ENCODE results near the gene PPP1R10.

Gene PPP1R10

DNA sequence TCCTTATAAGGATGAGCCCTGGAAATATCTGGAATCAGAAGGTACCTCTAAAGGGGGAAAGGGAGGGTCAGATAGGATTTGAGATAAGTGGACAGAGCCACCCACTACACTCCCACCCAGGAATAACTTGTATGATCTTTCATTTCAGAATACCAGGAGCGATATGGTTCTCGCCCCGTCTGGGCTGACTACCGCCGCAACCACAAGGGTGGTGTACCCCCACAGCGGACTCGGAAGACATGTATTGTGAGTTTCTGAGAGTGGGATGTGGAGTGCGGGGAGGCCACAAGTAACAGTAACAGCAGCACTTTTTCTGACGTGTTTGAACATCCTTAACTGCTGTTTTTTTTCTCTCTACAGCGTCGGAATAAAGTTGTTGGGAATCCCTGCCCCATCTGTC lies 2.5 kb upstream of the PPP1R10 start:
- no peak overlapping the region for H3K4me3 ChIP-seq (ENCODE audit: low read depth, low read length)
- DNase-seq (ENCODE audit: low read depth): no peak
- TF ChIP-seq, protein P1, sequence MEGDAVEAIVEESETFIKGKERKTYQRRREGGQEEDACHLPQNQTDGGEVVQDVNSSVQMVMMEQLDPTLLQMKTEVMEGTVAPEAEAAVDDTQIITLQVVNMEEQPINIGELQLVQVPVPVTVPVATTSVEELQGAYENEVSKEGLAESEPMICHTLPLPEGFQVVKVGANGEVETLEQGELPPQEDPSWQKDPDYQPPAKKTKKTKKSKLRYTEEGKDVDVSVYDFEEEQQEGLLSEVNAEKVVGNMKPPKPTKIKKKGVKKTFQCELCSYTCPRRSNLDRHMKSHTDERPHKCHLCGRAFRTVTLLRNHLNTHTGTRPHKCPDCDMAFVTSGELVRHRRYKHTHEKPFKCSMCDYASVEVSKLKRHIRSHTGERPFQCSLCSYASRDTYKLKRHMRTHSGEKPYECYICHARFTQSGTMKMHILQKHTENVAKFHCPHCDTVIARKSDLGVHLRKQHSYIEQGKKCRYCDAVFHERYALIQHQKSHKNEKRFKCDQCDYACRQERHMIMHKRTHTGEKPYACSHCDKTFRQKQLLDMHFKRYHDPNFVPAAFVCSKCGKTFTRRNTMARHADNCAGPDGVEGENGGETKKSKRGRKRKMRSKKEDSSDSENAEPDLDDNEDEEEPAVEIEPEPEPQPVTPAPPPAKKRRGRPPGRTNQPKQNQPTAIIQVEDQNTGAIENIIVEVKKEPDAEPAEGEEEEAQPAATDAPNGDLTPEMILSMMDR (IDR thresholded peaks at IDR 0.05; ENCODE audit: control insufficient read depth, extremely low read depth, insufficient read depth): no peak

- no peak for DNase-seq (ENCODE audit: low read depth)
Measured at GRCh38 chr6:30618270-30618797, 1.3 kb upstream of the PPP1R10 start.

DNA sequence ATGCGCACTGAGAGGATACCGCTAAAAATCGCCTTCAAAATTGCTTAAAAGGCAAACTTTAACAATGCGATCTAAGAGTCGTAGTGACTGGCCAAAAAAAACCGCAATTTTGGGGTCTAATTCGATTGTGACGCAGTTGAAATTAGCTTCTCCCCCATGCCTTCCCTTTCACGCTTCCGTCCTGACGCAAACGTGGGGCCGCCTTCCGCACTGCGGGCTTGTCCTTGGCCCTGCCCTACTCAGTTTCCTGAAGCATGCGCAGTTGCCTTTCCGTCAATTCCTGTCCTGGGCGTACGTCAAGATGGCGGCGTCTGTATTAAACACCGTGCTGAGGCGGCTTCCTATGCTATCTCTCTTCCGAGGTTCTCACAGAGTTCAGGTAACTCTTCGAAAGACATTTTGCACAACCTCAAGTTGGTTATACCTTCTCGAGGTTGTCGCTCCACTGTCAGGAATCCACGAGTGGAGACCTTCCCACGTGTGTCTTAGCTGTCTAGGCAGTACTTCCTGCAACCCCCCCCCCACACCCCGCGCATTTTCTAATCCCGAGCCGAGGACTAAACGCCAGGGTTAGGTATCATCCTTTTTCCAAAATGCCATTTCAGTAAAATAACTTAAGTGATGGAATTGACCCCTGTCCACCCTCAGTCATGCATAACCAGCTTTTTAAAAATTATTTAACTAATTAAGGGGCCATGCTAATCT lies 674 bp upstream of the PPP1R10 start, which contains the start of gene MRPS18B:
Gene MRPS18B, plus strand, starts transcription at position 276 of the 705 bp plus-strand sequence. Its CDS starts 26 bp downstream, at position 302.
- TF ChIP-seq, protein P1 (IDR thresholded peaks at IDR 0.05; ENCODE audit: control insufficient read depth, extremely low read depth, insufficient read depth): no peak
- H3K4me3 ChIP-seq (ENCODE audit: low read depth, low read length): peak within 1 kb of the TSS; percentile 79

More at GRCh38 chr6:30618270-30618797, 1.3 kb upstream of the PPP1R10 start:
- H3K4me3 ChIP-seq (ENCODE audit: low read depth, low read length): peak overlapping the region; percentile 79
- TF ChIP-seq, protein P1 (IDR thresholded peaks at IDR 0.05; ENCODE audit: control insufficient read depth, extremely low read depth, insufficient read depth): no peak

DNA sequence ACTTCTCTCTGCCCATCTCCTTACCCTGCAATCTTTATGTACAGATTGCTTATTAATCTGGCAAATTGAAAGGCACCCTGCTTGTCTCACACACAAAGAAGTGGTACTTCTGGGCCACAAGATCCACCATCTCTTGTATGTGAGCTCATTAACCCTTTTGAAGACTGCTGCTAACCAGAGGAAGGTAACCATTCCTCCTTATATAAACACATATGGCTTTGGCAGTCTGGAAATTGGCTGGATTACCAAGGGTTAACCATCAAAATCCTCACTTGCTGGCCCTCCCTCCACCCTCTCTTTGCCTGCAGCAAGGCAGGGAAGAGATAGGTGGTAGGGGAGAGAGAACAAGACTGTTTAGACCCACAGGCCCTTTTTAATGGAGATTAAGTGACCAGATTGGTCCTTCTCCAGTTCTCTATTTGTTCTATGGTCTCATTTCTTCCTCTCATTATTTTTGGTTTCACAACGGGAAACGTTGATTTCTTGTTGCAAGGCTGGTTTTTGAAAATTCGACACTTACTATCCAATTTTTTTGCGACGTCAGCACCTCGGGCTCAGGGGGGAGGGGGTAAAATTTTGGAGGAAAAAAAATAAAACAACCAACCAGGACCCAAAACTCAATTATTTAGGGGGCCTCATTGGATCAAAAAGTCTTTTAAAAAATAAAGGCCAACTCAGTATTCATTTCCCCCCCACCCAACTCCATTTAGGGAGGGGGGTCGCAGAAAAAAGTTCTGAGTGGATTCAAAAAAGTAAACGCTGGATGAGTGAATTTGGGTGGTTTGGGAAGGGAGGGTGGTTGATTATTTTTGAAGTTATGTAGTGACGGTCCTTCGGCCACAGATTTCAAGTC lies 859 bp downstream of the PPP1R10 start:
- peak overlapping the region; percentile 79 for H3K4me3 ChIP-seq (ENCODE audit: low read depth, low read length)
- no peak for DNase-seq (ENCODE audit: low read depth)
- TF ChIP-seq, protein P1 (IDR thresholded peaks at IDR 0.05; ENCODE audit: control insufficient read depth, extremely low read depth, insufficient read depth): no peak

More for the DNA sequence above, 674 bp upstream of the PPP1R10 start, which contains the start of gene MRPS18B:
- DNase-seq (ENCODE audit: low read depth): peak; percentile 95

GRCh38 chr6:30615219-30615957 lies 1.7 kb downstream of the PPP1R10 start:
- peak overlapping the region; percentile 79 for H3K4me3 ChIP-seq (ENCODE audit: low read depth, low read length)
- DNase-seq (ENCODE audit: low read depth): peak; percentile 57
- TF ChIP-seq, protein P1 (IDR thresholded peaks at IDR 0.05; ENCODE audit: control insufficient read depth, extremely low read depth, insufficient read depth): no peak

GRCh38 chr6:30614843-30615218 lies 2.2 kb downstream of the PPP1R10 start:
- DNase-seq (ENCODE audit: low read depth): peak; percentile 94
- H3K4me3 ChIP-seq (ENCODE audit: low read depth, low read length): peak overlapping the region; percentile 79
- TF ChIP-seq, protein P1 (IDR thresholded peaks at IDR 0.05; ENCODE audit: control insufficient read depth, extremely low read depth, insufficient read depth): no peak
